Stimulated activated CD4-positive, alpha-beta T cell treated with anti-CD3 and anti-CD28 coated beads, Interleukin-1b, Interleukin-23, amount 100 ng/mL, for 24 hours (primary cell): ENCODE data around the gene PARVB.

Experiments
- DNase-seq, 4 experiments: peaks; one replicate each; pipeline ENCODE4 v3.0.0-alpha.2; 2020; ENCODE audit warnings: low read depth in 4 of 4, low spot score in 1 of 4

Gene PARVB

GRCh38 chr22:44026630-44027511 is 2.8 kb downstream of the PARVB start:
- peak in 2 of 4 experiments; percentile 14 to 52 for DNase-seq

DNA sequence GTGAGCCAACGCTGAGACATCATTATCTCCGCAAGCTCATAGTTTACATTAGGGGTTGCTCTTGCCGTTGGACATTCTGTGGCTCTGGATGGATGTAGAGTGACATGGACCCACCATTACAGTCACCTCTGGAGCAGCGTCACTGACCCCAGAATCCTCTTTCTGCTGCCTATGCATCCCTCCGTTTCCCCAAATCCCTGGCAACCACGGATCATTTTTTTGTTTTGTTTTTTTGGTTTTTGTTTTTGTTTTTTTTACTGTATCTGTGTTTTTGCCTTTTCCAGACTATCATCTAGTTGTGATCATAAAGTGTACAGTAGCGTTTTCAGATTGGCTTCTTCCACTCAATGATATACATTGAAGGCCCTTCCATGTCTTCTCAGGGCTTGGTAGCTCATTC is 4.0 kb downstream of the PARVB start:
- DNase-seq = no peak

DNA sequence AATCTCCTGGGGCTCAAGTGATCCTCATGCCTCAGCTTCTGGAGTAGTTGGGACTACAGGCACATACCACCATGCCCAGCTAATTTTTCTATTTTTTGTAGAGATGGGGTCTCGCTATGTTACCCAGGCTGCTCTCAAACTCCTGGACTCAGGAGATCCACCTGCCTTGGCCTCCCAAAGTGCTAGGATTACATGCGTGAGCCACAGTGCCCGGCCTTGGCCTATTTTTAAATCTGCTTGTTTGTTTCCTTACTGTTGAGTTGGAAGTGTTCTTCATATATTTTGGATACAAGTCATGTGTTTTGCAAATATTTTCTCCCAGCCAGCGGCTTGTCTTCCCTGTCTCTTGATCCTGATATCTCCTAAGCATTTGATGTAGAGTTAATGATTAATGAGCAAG is 5.0 kb downstream of the PARVB start:
- DNase-seq = no peak

DNA sequence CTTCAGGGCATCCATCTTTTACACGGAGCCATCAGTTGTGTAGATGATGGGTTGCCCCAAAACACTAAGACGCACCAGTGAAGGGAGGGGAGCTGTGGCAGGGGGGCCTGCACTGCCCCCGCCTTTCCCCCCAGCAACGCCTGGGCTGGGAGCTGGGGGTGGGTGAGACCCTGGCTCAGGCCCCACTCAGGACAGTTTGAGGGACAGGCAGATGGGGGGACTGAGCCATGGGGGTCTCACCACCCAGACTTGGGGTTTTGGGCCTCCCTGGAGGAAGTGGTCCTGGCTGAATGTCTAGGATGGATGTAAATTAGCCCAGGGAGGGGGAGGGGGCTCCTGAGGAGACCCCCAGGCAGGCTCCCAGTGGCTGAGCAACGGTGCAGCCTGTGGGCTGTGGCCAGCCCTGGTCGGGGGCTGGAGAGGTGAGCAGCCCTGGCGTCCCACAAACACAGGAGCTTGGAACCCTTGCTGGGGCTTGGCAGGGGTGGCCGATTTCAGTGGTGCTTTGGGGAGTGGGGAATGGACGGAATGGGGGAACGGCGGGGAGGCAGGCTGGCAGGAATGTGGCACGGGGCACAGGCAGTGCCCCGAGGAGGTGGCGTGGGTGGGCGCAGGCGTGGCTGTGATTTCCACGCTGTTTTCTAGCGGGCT is 6.1 kb downstream of the PARVB start:
- DNase-seq = no peak

GRCh38 chr22:44030702-44031082 is 6.6 kb downstream of the PARVB start:
- DNase-seq = no peak

- DNase-seq = no peak
Observed at GRCh38 chr22:44031158-44031952, 7.3 kb downstream of the PARVB start.

DNA sequence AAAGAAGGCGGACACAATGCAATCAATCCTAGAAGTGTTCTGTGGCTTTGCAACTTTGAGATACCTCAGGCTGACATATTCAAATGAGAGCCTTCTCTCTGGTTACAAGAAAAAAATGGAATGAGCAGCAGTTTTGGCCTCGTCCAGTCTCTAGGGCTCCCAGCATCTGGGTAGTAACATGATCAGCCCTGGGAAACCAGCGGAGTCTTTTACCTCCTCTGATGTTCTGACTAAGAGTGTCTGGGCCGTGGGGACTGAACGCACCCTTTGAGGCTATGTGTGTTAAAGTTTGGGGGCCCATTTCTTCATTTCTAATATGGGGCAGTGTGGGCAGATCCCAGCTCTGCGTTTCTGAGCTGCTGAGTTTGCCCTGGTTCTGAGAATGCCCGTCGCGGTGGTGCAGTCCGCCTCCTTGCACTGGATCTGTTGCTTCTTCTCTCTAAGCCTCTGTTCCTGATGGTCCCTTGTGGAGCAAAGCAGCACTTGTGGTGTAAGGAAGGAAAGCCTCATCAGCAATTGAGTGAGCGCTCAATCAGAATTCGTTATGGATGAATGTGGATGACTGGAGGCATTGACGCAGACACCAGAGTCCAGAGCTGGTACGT is 8.1 kb downstream of the PARVB start:
- DNase-seq = no peak

DNA sequence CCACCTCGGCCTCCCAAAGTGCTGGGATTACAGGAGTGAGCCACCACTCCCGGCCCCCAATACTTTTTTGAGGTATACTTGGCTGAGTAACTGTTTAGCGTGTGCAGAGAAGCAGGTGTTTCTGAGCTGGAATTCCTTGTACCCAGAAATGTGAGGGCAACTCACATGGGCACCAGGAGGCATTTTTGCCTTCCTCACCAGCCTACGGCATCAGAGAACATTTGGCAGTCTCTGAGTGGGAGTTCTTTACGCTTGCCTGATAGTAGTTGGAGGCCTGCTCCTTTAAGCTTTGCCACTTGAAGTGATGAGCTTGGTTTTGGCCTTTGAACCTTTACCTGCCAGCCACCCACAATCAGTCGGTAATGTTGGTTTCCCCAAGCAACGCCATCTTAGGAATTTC is 9.2 kb downstream of the PARVB start:
- DNase-seq = no peak

GRCh38 chr22:44033694-44034093 is 9.6 kb downstream of the PARVB start:
- DNase-seq = no peak

DNA sequence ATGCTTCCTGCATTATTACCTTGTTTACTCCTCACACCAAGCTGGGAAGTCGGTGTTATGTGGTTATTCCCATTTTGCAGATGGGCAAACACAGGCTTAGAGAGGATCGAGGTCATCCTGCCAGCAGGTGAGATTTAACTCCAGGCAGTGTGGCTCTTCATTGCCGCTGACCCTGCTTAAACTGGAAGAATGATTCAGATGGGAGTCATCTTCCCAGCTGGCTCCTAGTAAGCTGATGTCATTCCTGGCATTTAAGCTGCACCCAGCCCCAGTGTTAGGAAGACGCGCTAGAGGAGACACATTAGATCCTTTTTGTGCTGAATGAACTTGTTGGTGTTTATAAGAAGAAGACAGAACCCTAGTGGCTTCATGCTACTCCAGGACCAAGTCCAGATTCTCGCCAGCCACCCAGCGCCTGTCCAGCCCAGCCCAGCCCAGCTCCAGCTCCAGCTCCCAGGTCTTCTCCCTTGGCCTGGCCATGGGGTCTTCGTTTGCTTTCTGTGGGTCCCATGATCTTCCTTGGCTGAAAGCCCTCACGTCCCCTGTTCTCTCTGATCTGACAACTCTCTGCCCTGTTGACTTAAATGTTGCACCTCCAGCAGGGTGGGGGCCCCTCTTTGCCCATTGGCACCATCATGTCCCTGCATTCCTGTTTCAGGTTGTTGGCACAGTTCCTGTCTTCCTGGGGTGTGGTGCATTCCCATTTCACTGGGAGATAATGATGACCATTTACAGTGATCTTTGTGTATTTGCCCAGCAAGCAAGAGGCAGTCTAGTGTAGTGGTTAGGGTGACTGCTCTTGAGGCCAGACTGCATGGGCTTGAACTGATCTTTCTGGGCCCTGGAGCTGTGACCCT is 13.6 kb downstream of the PARVB start:
- DNase-seq = no peak

DNA sequence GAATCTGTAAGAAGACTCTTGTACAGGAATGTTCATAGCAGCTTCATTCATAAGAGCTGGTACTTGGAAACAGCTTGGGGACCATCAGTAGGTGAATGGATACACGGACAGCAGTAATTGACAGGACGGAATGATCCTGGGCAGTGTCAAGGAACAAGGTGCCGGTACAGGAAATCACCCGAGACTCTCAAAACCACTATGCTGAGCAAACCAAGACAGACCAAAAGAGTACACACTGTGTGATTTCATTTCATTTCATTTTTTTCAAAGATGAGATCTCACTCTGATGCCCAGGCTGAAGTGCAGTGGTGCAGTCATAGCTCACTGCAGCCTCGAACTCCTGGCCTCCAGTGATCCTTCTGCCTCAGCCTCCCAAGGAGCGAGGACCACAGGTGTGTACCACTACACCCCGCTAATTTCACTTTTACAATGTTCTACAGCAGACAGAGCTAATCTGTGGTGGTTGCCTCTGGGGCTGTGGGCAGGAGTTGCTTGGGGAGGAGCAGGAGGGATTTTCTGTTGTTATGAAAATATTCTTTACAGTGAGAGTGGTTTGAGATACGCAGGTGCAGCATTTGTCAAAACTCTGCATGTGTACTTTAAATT is 15.6 kb downstream of the PARVB start:
- DNase-seq = no peak

GRCh38 chr22:44042249-44043218 is 18.4 kb downstream of the PARVB start:
- no peak for DNase-seq

DNA sequence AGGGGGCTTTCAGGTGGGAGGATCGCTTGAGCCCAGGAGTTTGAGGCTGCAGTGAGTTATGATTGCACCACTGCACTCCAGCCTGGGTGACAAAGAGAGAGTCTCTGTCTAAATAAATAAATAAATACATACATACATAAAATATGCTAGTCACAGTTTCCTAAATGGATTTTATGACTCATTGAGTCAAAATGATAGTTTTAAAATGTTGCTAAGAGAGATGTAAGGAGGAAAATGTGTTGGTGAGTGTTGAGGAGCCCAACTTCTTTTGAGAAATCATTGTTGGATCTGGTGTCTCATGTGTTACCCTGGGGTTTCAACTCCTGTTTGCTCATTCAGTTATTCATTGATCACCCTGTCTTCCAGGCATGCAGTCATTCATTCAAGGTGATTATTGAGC is 21.0 kb downstream of the PARVB start:
- DNase-seq = no peak

- no peak for DNase-seq
Observed at GRCh38 chr22:44046485-44047141, 22.5 kb downstream of the PARVB start.

GRCh38 chr22:44047891-44048301 is 23.8 kb downstream of the PARVB start:
- DNase-seq = no peak

DNA sequence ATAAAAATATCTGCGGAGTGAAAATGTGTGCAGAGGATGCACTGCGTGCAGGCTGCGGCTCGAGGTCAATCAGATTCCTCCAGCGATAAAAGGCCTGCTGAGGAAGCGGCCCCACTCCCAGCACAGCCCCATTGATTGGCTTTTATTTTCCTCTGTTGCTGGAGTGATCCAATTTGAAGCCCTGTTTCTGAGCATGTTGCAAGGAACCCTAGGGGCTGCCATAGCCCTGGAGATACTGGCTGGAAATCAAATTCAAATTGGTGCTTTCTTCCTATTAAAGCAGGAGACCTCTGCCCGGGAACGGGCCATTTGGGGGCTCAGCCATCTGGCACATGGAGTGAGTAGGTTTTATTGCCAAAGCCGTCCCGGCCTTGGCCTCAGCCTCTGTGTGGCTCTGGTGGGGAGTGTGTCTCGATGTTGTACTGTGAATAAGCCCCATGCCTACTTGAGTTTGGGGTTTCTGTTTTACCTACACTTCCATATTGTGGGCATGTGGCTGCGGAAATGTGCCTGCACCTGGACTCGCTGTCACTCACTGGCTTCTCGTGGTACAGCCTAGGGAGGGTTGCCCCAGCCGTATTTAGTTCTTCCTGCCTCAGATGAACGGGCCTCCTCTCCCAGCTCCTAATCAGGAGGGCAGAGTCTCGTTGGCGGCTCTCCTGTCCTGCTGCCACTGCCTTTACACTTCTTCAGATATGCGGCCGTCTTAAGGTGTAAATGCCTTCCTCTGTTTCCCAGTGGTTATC is 25.6 kb downstream of the PARVB start:
- no peak for DNase-seq

- no peak for DNase-seq
Observed at GRCh38 chr22:44050766-44051355, 26.8 kb downstream of the PARVB start.
